Activated T-helper 1 cell treated with anti-CD3 and anti-CD28 coated beads, Interleukin-12 subunit alpha, Interleukin-12 subunit beta, Interleukin-2, Interleukin-4 antibody, amounts not matched to agents 30 ng/mL and 10 ng/mL and 1 ng/mL, durations not matched to agents 14 hours and 24 hours and 36 hours (primary cell): Measurements from ENCODE around the gene MNT. TPM values are rescaled to one million over a fixed set of nuclear protein-coding genes. Genes with fewer than 3 reads are reported as not detected.
A peak's percentile ranks its signal among the peaks of the same experiment; 100 is the strongest.

Experiments
- DNase-seq: peaks from one replicate; pipeline ENCODE4 v3.0.0; 2021; ENCODE audit warnings: low spot score
- H3K27ac Mint-ChIP-seq: one replicate; pipeline ENCODE4 v1.8.0; 2021; ENCODE audit warnings: mild to moderate bottlenecking, mixed read lengths
- H3K27me3 Mint-ChIP-seq: one replicate; pipeline ENCODE4 v1.8.0; 2022; ENCODE audit warnings: mild to moderate bottlenecking, moderate library complexity, mixed read lengths; ENCODE audit not compliant: insufficient read depth
- H3K36me3 Mint-ChIP-seq: one replicate; pipeline ENCODE4 v1.8.0; 2021; ENCODE audit warnings: low read depth, mixed read lengths
- H3K4me1 Mint-ChIP-seq: one replicate; pipeline ENCODE4 v1.8.0; 2021; ENCODE audit warnings: low read depth, mixed read lengths
- H3K4me3 Mint-ChIP-seq: one replicate; pipeline ENCODE4 v1.8.0; 2021; ENCODE audit warnings: mild to moderate bottlenecking, moderate library complexity, mixed read lengths
- H3K9me3 Mint-ChIP-seq: one replicate; pipeline ENCODE4 v1.8.0; 2021; ENCODE audit warnings: mixed read lengths
- intact Hi-C: fragments of 100-400 bp; cut with micrococcal nuclease; formaldehyde crosslinking; loops from one replicate; pipeline ENCODE4 v1.15.1; 2024
- total RNA-seq: library from RNA; stranded (reverse); gene quantifications from 2 replicates; pipeline ENCODE4 v1.2.3, GENCODE V29; 2022

Gene MNT
- total RNA-seq, 1 donor from 2014 or later: 31.5 TPM

DNA sequence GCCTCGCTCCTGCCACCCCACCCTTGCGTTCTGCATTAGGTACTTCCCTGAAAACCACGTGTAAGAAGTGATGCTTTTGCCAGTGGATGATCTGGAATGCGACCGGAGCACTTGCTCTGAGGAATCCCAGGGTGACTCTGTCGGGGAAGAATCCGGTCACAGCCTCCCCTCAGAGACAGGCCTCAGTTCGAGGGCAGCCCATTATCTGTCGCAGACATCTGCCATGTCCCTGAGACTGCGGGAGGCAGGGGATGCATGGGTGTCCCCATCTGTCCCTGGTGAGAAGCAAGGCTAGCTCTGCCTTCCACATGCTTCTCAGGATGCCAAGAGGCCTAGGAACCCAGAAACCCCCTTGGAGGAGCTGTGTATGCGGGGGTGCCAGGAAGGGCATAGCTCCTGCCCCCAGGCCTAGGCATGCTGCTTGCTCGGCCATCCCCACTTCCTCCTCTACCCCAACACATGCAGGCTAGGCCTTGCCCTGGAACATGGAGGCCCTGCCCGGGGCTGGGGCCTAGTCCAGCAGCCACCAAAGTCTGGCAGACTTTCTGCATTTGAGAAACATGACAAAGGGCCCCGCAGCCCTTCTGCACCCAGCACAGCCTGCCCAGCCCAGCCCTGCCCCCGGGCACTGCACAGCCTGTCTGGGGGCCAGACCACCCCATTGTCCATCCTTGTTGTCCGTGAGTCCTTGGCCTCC lies 20.5 kb downstream of the MNT start:
- Mint-ChIP-seq H3K4me1 (no peaks in the 10 kb centered on the region), H3K9me3 (no peaks in the 10 kb centered on the region), H3K27me3 (no peaks in the 10 kb centered on the region), H3K4me3 (no peak overlapping the region), H3K27ac (no peak overlapping the region), H3K36me3 (peaks cover 5% of the 10 kb centered on the region)
- no peak for DNase-seq
- intact Hi-C loops: no loop called here

GRCh38 chr17:2379489-2380225 lies 21.2 kb downstream of the MNT start:
- peaks cover 5% of the 10 kb centered on the region for H3K36me3 Mint-ChIP-seq
- DNase-seq: no peak
- H3K9me3 Mint-ChIP-seq: no peaks in the 10 kb centered on the region
- H3K27ac Mint-ChIP-seq: no peak overlapping the region
- no peak overlapping the region for H3K4me3 Mint-ChIP-seq
- no peaks in the 10 kb centered on the region for H3K4me1 Mint-ChIP-seq
- H3K27me3 Mint-ChIP-seq: no peaks in the 10 kb centered on the region
- intact Hi-C loops: no loop called here

GRCh38 chr17:2378905-2379304 lies 22.0 kb downstream of the MNT start:
- H3K27me3 Mint-ChIP-seq: no peaks in the 10 kb centered on the region

GRCh38 chr17:2377659-2378058 lies 23.2 kb downstream of the MNT start:
- Mint-ChIP-seq H3K36me3 (peaks cover 5% of the 10 kb centered on the region), H3K27me3 (no peaks in the 10 kb centered on the region), H3K27ac (no peak overlapping the region), H3K9me3 (no peaks in the 10 kb centered on the region), H3K4me1 (no peaks in the 10 kb centered on the region), H3K4me3 (no peak overlapping the region)
- no peak for DNase-seq
- intact Hi-C loops: no loop called here

More at GRCh38 chr17:2378905-2379304, 22.0 kb downstream of the MNT start:
- H3K36me3 Mint-ChIP-seq: peaks cover 5% of the 10 kb centered on the region
- intact Hi-C loops: no loop called here
- no peak overlapping the region for H3K27ac Mint-ChIP-seq
- no peak overlapping the region for H3K4me3 Mint-ChIP-seq
- H3K4me1 Mint-ChIP-seq: no peaks in the 10 kb centered on the region
- DNase-seq: no peak
- H3K9me3 Mint-ChIP-seq: no peaks in the 10 kb centered on the region

DNA sequence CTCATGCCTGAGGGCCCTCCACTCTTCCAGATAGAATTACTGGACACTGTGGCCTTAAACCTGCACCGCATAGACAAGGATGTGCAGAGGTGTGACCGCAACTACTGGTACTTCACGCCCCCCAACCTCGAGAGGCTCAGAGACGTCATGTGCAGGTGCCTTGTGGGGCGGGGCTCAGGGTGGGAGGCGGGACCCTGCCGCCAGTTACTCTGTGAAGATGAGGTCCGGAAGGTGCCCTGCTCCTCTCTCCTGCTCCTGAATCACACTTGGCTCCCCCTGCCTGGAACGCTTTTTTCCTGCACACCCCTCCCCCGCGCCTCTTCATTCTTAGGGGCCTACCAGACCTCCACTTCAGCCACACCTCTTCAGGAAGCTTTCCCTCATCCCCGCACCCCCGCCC lies 24.8 kb downstream of the MNT start:
- no peak for DNase-seq
- intact Hi-C loops: no loop called here
- Mint-ChIP-seq H3K9me3 (no peaks in the 10 kb centered on the region), H3K27ac (no peak overlapping the region), H3K36me3 (peaks cover 5% of the 10 kb centered on the region), H3K4me1 (no peaks in the 10 kb centered on the region), H3K4me3 (no peak overlapping the region), H3K27me3 (no peaks in the 10 kb centered on the region)

- Mint-ChIP-seq H3K9me3 (no peaks in the 10 kb centered on the region), H3K36me3 (peaks cover 5% of the 10 kb centered on the region), H3K4me1 (no peaks in the 10 kb centered on the region), H3K27ac (no peak overlapping the region), H3K4me3 (no peak overlapping the region), H3K27me3 (no peaks in the 10 kb centered on the region)
- no peak for DNase-seq
- intact Hi-C loops: no loop called here
Observed at GRCh38 chr17:2375406-2375805, 25.5 kb downstream of the MNT start.

GRCh38 chr17:2374549-2375285 lies 26.1 kb downstream of the MNT start:
- intact Hi-C loops: no loop called here
- H3K4me3 Mint-ChIP-seq: no peak overlapping the region
- H3K4me1 Mint-ChIP-seq: no peaks in the 10 kb centered on the region

GRCh38 chr17:2373179-2373578 lies 27.7 kb downstream of the MNT start:
- H3K27ac Mint-ChIP-seq: no peak overlapping the region
- H3K4me3 Mint-ChIP-seq: no peak overlapping the region
- peaks cover 2% of the 10 kb centered on the region for H3K36me3 Mint-ChIP-seq
- H3K9me3 Mint-ChIP-seq: no peaks in the 10 kb centered on the region
- intact Hi-C loops: no loop called here
- no peak for DNase-seq
- no peaks in the 10 kb centered on the region for H3K4me1 Mint-ChIP-seq
- no peaks in the 10 kb centered on the region for H3K27me3 Mint-ChIP-seq

More at GRCh38 chr17:2374549-2375285, 26.1 kb downstream of the MNT start:
- no peaks in the 10 kb centered on the region for H3K27me3 Mint-ChIP-seq
- peak overlapping the region; percentile 38 for H3K27ac Mint-ChIP-seq
- no peaks in the 10 kb centered on the region for H3K9me3 Mint-ChIP-seq
- no peak for DNase-seq
- H3K36me3 Mint-ChIP-seq: peaks cover 5% of the 10 kb centered on the region

- Mint-ChIP-seq H3K4me3 (no peak overlapping the region), H3K36me3 (peaks cover 2% of the 10 kb centered on the region), H3K4me1 (no peaks in the 10 kb centered on the region), H3K27ac (no peak overlapping the region), H3K27me3 (no peaks in the 10 kb centered on the region), H3K9me3 (no peaks in the 10 kb centered on the region)
- intact Hi-C loops: no loop called here
- no peak for DNase-seq
Observed at GRCh38 chr17:2372681-2373080, 28.2 kb downstream of the MNT start.

DNA sequence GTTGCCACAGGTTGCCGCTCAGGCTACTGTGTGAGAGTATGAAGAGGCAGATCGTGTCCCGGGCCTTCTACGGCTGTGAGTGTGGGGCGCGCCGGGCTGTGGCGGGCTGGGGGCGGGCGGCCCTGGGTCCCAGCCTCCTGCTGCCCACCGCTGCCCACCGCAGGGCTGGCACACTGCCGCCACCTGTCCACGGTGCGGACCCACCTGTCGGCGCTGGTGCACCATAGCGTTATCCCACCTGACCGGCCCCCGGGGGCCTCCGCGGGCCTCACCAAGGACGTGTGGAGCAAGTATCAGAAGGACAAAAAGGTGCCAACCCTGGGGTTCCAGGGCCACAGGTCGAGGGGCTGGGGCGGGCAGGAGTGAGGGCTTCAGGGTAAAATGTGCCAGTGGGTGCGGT lies 28.7 kb downstream of the MNT start:
- H3K4me3 Mint-ChIP-seq: no peak overlapping the region
- H3K9me3 Mint-ChIP-seq: no peaks in the 10 kb centered on the region

GRCh38 chr17:2371183-2372130 lies 29.4 kb downstream of the MNT start:
- Mint-ChIP-seq H3K4me3 (no peak overlapping the region), H3K9me3 (no peaks in the 10 kb centered on the region), H3K36me3 (peaks cover 5% of the 10 kb centered on the region), H3K27me3 (no peaks in the 10 kb centered on the region), H3K4me1 (no peaks in the 10 kb centered on the region), H3K27ac (no peak overlapping the region)
- no peak for DNase-seq
- intact Hi-C loops: no loop called here

More for the DNA sequence above, 28.7 kb downstream of the MNT start:
- intact Hi-C loops: no loop called here
- Mint-ChIP-seq H3K27ac (no peak overlapping the region), H3K36me3 (peaks cover 2% of the 10 kb centered on the region), H3K4me1 (no peaks in the 10 kb centered on the region), H3K27me3 (no peaks in the 10 kb centered on the region)
- no peak for DNase-seq

DNA sequence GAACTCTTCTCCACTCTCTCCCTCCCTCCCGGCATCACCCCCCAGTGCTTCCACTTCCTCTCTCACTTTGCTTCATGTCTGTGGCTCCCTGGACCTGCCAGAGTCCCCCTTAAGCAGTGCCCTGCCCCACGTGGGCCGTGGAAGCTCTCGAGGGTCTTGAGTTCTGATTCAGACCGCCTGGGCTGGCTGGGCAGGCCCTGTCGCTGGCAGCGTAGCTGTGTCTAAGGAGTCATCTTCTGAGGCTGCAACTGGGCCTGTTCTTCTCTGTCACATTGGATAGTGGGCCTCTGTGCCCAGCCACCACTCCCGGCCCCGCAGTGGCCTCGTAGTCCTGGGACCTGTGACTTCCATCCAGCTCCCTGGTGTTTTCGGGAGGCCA lies 30.7 kb downstream of the MNT start:
- intact Hi-C loops: no loop called here
- Mint-ChIP-seq H3K9me3 (no peaks in the 10 kb centered on the region), H3K27ac (no peak overlapping the region), H3K36me3 (peaks cover 3% of the 10 kb centered on the region), H3K4me1 (no peaks in the 10 kb centered on the region), H3K27me3 (no peaks in the 10 kb centered on the region), H3K4me3 (no peak overlapping the region)
- no peak for DNase-seq
